Gastrocnemius medialis (tissue), 4 donors: ENCODE data around the gene NRROS. TPM values are rescaled to one million over a fixed set of nuclear protein-coding genes. Genes with fewer than 3 reads are reported as not detected.

Source experiments
- ATAC-seq, 2 donors: fragments of 150-250 bp; one replicate each; pipeline ENCODE4 v1.9.1; 2016
- DNase-seq, 2 donors: peaks; one replicate each; pipeline ENCODE4 v3.0.0-alpha.2; 2019
- H3K27ac ChIP-seq, 4 donors: fragments of 200-600 bp; sonication (generic); 1 replicate in 1 of 4; 2 replicates in 3 of 4; pipeline ENCODE4 v1.5.1; 2016 to 2018; ENCODE audit warnings: mild to moderate bottlenecking in 2 of 4, moderate library complexity in 1 of 4
- H3K27me3 ChIP-seq, 3 donors: fragments of 200-600 bp; sonication (generic) in 2 of 3; 1 replicate in 1 of 3; 2 replicates in 2 of 3; pipeline versions ENCODE4 v1.5.1 to v1.6.0; 2016 to 2019; ENCODE audit warnings: mild to moderate bottlenecking in 1 of 3, moderate library complexity in 1 of 3
- H3K36me3 ChIP-seq, 2 donors: fragments of 200-600 bp; sonication (generic) in 1 of 2; one replicate each; pipeline ENCODE4 v1.5.1; 2017 to 2018
- H3K4me1 ChIP-seq, 2 donors: fragments of 200-600 bp; sonication (generic) in 1 of 2; one replicate each; pipeline ENCODE4 v1.5.1; 2016 to 2017; ENCODE audit warnings: mild to moderate bottlenecking in 2 of 2
- H3K4me3 ChIP-seq, 4 donors: fragments of 200-600 bp; sonication (generic) in 3 of 4; 1 replicate in 1 of 4; 2 replicates in 3 of 4; pipeline ENCODE4 v1.5.1; 2016 to 2019; ENCODE audit warnings: mild to moderate bottlenecking in 2 of 4
- H3K9me3 ChIP-seq, 3 donors: fragments of 200-600 bp; sonication (generic) in 2 of 3; 1 replicate in 1 of 3; 2 replicates in 2 of 3; pipeline ENCODE4 v1.5.1; 2016 to 2019
- CTCF ChIP-seq, 5 experiments: fragments of 450-650 bp in 3 of 5; fragments of 200-600 bp in 2 of 5; sonication (generic) in 2 of 5; IDR thresholded peaks in 4 of 5; conservative IDR thresholded peaks in 1 of 5; 1 replicate in 4 of 5; 2 replicates in 1 of 5; pipeline ENCODE4 v1.5.1; 2016 to 2019; ENCODE audit warnings: antibody characterized with exemption in 5 of 5, mild to moderate bottlenecking in 3 of 5, moderate library complexity in 3 of 5
- POLR2A ChIP-seq, 2 donors: fragments of 450-650 bp; IDR thresholded peaks; one replicate each; pipeline ENCODE4 v1.6.1; 2017; ENCODE audit warnings: antibody characterized with exemption in 2 of 2, mild to moderate bottlenecking in 2 of 2, moderate library complexity in 2 of 2
- in situ Hi-C, 4 donors: fragments of 200-750 bp; cut with MboI; loops; one replicate each; pipeline versions ENCODE4 v1.15.0 to v1.8.0; 2017; ENCODE audit warnings: low sequenced_read_pairs in 4 of 4
- intact Hi-C: fragments of 100-400 bp; cut with DNase I; formaldehyde crosslinking; loops from one replicate; pipeline ENCODE4 v1.15.1; 2023; ENCODE audit warnings: low total_unique reads
- total RNA-seq, 4 donors: library from RNA; depleted of rRNA; stranded (reverse); fragments of >200 nt; gene quantifications; one replicate each; pipeline versions ENCODE4 v1.1.0 to v1.2.3, GENCODE V29; 2016

The NRROS gene
- total RNA-seq, 4 donors from 2014 or later: 0.31 to 1.7 (median 0.96) TPM

GRCh38 chr3:196640297-196641018 lies 964 bp downstream of the NRROS start:
- peak overlapping the region; percentile 54 to 68 (median 58) for H3K4me3 ChIP-seq
- no peaks in the 10 kb centered on the region for H3K4me1 ChIP-seq
- no peak for TF ChIP-seq POLR2A (IDR thresholded peaks at IDR 0.05)
- TF ChIP-seq CTCF (IDR thresholded peaks at IDR 0.05 in 4 of 5, conservative IDR thresholded peaks at IDR 0.05 in 1 of 5): no peak
- ATAC-seq (no peak), DNase-seq (no peak)
- intact Hi-C loops (no loop called here), in situ Hi-C loops (no loop called here)
- H3K36me3 ChIP-seq: no peaks in the 10 kb centered on the region
- H3K27me3 ChIP-seq: peaks cover 10 to 20% (median 14%) of the 10 kb centered on the region in 3 donors
- H3K9me3 ChIP-seq: no peaks in the 10 kb centered on the region
- peak overlapping the region in 2 of 4 donors; percentile 43 to 72 for H3K27ac ChIP-seq

- no peaks in the 10 kb centered on the region for H3K4me1 ChIP-seq
These were observed 2.0 kb downstream of the NRROS start for GRCh38 chr3:196641333-196642054.

GRCh38 chr3:196642434-196642833 lies 2.9 kb downstream of the NRROS start:
- no peak overlapping the region for H3K4me3 ChIP-seq
- in situ Hi-C loops: no loop called here
- no peak overlapping the region for H3K27ac ChIP-seq
- TF ChIP-seq CTCF (IDR thresholded peaks at IDR 0.05 in 4 of 5, conservative IDR thresholded peaks at IDR 0.05 in 1 of 5): no peak
- no peak for TF ChIP-seq POLR2A (IDR thresholded peaks at IDR 0.05)
- DNase-seq: no peak
- intact Hi-C loops: no loop called here
- ATAC-seq: no peak
- H3K4me1 ChIP-seq: no peaks in the 10 kb centered on the region
- H3K27me3 ChIP-seq: peaks cover 10 to 17% (median 14%) of the 10 kb centered on the region in 3 donors
- H3K9me3 ChIP-seq: no peaks in the 10 kb centered on the region
- no peaks in the 10 kb centered on the region for H3K36me3 ChIP-seq

More at GRCh38 chr3:196641333-196642054, 2.0 kb downstream of the NRROS start:
- H3K36me3 ChIP-seq: no peaks in the 10 kb centered on the region
- no peak for DNase-seq
- in situ Hi-C loops: no loop called here
- no peaks in the 10 kb centered on the region for H3K9me3 ChIP-seq
- peaks cover 10 to 17% (median 14%) of the 10 kb centered on the region in 3 donors for H3K27me3 ChIP-seq
- intact Hi-C loops: no loop called here
- TF ChIP-seq CTCF (IDR thresholded peaks at IDR 0.05 in 4 of 5, conservative IDR thresholded peaks at IDR 0.05 in 1 of 5) (no peak), POLR2A (IDR thresholded peaks at IDR 0.05) (no peak)
- H3K4me3 ChIP-seq: peak overlapping the region in 1 of 4 donors; percentile 58
- ATAC-seq: no peak
- no peak overlapping the region for H3K27ac ChIP-seq

- TF ChIP-seq POLR2A (IDR thresholded peaks at IDR 0.05) (no peak), CTCF (IDR thresholded peaks at IDR 0.05 in 4 of 5, conservative IDR thresholded peaks at IDR 0.05 in 1 of 5) (no peak)
- Histone ChIP-seq H3K9me3 (no peaks in the 10 kb centered on the region), H3K27ac (no peak overlapping the region), H3K27me3 (peaks cover 10 to 17% (median 14%) of the 10 kb centered on the region in 3 donors), H3K36me3 (no peaks in the 10 kb centered on the region), H3K4me3 (no peak overlapping the region), H3K4me1 (no peaks in the 10 kb centered on the region)
- in situ Hi-C loops: no loop called here
- peak in 1 of 2 donors; percentile 39 for DNase-seq
- intact Hi-C loops: no loop called here
- no peak for ATAC-seq
These were observed 3.8 kb downstream of the NRROS start for GRCh38 chr3:196643201-196643749.
